ENCODE measurements around the gene MNS1.

GRCh38 chr15:56495533-56495932, 30.6 kb upstream of the MNS1 start:
- TF ChIP-seq EZH2 (IDR thresholded peaks at IDR 0.05) = no peak
- no peak for TF ChIP-seq EZH2phosphoT487 (IDR thresholded peaks at IDR 0.05; ENCODE audit: borderline replicate concordance)
- TF ChIP-seq CTCF (IDR thresholded peaks at IDR 0.05 in 2 of 3, conservative IDR thresholded peaks at IDR 0.05 in 1 of 3; ENCODE audit: borderline replicate concordance in 1 of 3, insufficient read depth in 1 of 3, low read depth in 2 of 3, low read length in 2 of 3) = no peak
- TF ChIP-seq POLR2A (IDR thresholded peaks at IDR 0.05; ENCODE audit: borderline replicate concordance, extremely low read depth, insufficient read depth, insufficient read length) = no peak
- no peak for TF ChIP-seq RAD21 (IDR thresholded peaks at IDR 0.05; ENCODE audit: low read depth)
- no peak for TF ChIP-seq FOSL1 (IDR thresholded peaks at IDR 0.05; ENCODE audit: low read depth)
- TF ChIP-seq ZFX (IDR thresholded peaks at IDR 0.05) = no peak
- TF ChIP-seq, protein P1, sequence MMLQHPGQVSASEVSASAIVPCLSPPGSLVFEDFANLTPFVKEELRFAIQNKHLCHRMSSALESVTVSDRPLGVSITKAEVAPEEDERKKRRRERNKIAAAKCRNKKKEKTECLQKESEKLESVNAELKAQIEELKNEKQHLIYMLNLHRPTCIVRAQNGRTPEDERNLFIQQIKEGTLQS (IDR thresholded peaks at IDR 0.05) = no peak
- TF ChIP-seq POLR2AphosphoS5 (IDR thresholded peaks at IDR 0.05; ENCODE audit: low read depth, low read length) = no peak
- no peak for TF ChIP-seq MAX (IDR thresholded peaks at IDR 0.05)
- TF ChIP-seq CEBPB (IDR thresholded peaks at IDR 0.05; ENCODE audit: low read depth) = no peak
- no peak for TF ChIP-seq TCF7L2 (IDR thresholded peaks at IDR 0.05; ENCODE audit: borderline replicate concordance, extremely low read depth, insufficient read depth, insufficient read length)
- TF ChIP-seq, protein P2, sequence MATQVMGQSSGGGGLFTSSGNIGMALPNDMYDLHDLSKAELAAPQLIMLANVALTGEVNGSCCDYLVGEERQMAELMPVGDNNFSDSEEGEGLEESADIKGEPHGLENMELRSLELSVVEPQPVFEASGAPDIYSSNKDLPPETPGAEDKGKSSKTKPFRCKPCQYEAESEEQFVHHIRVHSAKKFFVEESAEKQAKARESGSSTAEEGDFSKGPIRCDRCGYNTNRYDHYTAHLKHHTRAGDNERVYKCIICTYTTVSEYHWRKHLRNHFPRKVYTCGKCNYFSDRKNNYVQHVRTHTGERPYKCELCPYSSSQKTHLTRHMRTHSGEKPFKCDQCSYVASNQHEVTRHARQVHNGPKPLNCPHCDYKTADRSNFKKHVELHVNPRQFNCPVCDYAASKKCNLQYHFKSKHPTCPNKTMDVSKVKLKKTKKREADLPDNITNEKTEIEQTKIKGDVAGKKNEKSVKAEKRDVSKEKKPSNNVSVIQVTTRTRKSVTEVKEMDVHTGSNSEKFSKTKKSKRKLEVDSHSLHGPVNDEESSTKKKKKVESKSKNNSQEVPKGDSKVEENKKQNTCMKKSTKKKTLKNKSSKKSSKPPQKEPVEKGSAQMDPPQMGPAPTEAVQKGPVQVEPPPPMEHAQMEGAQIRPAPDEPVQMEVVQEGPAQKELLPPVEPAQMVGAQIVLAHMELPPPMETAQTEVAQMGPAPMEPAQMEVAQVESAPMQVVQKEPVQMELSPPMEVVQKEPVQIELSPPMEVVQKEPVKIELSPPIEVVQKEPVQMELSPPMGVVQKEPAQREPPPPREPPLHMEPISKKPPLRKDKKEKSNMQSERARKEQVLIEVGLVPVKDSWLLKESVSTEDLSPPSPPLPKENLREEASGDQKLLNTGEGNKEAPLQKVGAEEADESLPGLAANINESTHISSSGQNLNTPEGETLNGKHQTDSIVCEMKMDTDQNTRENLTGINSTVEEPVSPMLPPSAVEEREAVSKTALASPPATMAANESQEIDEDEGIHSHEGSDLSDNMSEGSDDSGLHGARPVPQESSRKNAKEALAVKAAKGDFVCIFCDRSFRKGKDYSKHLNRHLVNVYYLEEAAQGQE (IDR thresholded peaks at IDR 0.05; ENCODE audit: low read depth) = no peak

Measured in HCT116 (cell line).